ENCODE results near the gene TPRG1L. TPM values are rescaled to one million over a fixed set of nuclear protein-coding genes. Genes with fewer than 3 reads are reported as not detected.

Gene TPRG1L
- 34.6 and 36.2 TPM in 2 replicates for total RNA-seq

DNA sequence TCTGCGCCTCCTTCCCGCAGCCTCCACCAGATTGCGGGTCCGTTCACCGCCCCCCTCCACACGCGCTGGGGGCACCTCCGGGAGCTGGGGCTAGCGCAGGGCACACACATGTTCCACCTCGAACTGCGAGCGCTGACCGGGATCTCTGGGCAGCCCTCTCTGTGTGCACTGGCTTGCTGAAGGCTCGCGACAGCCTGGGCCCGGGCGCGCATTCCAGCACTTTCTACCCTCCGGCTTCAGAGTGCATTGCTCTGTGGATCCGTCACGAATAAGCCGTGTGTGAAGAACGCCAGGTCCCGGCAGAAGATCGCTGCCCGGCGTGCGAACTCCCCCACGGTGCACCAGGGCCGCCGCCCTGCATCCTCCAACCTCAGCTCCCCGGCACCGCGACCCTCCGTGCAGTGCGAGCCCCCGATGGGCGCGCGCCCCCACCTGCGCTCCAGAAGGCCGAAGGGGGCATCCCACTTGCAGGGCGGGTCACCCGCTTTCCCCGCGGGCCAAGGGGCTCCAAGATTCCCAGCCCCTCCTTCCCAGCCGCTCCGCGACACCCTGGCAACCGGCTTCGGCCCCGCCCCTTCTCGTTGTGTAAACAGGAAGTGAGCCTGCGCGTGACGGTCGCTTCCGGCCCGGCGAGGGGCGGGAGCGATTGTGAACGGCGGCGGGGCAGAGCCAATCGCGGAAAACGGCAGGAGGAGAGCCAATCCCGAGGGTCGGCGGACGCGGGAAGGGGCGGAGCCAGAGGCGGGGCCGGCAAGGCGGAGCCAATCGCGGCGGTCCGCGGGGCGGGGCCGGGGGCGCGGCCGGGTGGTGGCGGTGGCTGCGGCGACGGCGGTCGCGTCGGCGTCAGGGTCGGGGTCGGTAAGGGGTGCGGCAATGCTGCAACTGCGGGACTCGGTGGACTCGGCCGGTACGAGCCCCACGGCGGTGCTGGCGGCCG is at the start of gene TPRG1L:
Gene TPRG1L (plus strand): TSS at position 816 of the 937 bp plus-strand sequence. CDS start 58 bp downstream, at position 874.

DNA sequence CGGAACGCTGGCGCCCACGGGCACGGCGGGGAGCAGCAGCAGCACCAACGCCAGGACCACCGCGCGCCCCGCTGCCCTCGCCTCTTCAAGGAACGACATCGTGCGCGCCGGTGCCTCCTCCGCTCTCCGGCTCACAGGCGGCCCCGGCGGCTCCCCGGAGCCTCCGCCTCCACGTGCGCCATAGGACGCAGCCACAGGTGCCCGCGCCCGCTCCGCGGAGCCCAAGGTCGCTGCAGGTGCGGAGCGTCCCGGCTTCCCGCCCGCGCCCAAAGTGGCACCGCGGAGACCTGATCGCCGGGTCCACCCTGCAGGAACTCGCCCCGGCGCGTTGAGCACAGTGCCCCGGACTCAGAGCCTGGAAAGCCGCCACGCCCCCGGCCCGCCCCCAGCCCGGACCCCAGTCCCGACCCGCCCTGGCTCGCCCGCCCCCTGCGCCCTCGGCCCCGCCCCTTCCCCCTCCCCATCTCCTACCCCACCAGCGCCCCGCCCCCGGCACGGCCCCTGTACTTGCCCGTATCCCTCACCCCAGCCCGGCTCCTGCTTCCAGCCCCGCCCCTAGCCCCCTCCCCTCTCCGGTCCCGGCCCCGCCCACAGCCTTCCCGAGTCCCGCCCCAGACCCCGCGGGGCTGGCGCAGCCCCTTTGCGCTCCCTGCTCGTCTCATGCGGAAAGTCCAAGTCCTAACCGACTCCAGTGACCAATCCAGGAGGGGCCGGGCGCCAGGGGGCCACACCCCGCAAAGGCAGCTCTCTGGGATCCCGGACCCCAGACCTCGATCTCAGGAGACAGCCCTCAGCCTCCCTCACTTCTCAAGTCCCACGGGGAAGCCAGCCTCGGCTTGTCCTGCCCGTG is 13.4 kb upstream of the TPRG1L start, which contains the start of gene MEGF6:
Gene MEGF6 (minus strand): TSS at position 339 of the 850 bp plus-strand sequence. CDS start 240 bp downstream, at position 99.

DNA sequence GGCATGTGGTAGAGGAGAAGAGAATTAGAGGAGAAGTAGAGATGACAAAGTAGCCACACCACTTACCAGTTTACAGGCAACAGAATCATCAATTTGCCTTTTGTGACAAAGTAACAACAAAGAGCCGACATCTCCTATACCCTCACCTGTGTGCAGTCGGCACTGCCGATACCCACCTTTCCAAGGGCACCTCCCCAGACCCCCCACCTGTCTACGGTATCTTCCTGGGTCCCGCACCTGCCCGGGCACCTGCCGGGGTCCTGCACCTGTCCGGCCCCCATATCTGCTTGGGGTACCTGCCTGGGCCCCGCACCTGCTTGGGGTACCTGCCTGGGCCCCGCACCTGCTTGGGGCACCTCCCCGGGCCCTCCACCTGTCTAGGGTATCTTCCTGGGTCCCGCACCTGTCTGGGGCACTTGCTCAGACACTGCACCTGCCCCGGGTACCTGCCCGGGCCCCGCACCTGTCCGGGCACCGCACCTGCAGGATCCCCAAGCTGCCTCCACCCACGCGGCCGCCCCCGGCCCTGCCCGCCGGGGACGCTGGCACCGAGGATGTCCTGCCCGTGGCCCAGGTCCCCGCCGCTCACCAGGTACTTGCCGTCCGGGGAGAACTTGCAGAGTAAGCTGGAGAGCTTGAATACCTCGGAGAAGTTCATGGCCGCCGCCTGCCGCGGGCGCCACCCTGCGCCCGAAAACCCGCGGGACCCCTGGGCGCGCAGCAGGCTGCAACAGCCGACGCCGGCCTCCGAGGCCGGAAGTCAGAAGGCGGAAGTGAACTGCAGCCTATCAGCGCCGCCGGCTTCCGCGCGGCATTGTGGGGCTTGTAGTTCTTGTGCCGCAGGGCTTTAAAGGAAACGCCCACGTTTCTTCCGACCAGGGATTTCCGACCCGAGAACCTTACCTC is 24.8 kb downstream of the TPRG1L start, which contains the start of gene WRAP73:
Gene WRAP73 (minus strand): TSS at position 762 of the 906 bp plus-strand sequence. CDS start 104 bp downstream, at position 658.

DNA sequence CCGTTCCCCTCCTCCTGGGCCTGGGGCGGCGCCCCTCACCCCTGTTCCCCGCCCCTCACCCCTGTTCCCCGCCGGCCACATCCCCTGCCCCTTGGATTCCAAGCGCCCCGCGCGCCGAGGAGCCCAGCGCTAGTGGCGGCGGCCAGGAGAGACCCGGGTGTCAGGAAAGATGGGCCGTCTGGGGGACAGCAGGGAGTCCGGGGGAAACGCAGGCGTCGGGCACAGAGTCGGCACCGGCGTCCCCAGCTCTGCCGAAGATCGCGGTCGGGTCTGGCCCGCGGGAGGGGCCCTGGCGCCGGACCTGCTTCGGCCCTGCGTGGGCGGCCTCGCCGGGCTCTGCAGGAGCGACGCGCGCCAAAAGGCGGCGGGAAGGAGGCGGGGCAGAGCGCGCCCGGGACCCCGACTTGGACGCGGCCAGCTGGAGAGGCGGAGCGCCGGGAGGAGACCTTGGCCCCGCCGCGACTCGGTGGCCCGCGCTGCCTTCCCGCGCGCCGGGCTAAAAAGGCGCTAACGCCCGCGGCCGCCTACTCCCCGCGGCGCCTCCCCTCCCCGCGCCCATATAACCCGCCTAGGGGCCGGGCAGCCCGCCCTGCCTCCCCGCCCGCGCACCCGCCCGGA is 27.2 kb downstream of the TPRG1L start, which contains the start of gene TP73:
Gene TP73 (plus strand): TSS at position 587 of the 618 bp plus-strand sequence. CDS start 29,850 bp downstream, outside the sequence.

Other genes with a start within 250 kb of the TPRG1L start
- 0.52 and 0.66 TPM in 2 replicates for gene ARHGEF16, start 170.3 kb upstream of the TPRG1L start, total RNA-seq
- 87.9 and 91.8 TPM in 2 replicates for gene MEGF6, start 13.5 kb upstream of the TPRG1L start, total RNA-seq
- gene WRAP73, start 25.1 kb downstream of the TPRG1L start, total RNA-seq = 14.1 and 21.5 TPM in 2 replicates
- gene TP73, start 27.5 kb downstream of the TPRG1L start, total RNA-seq = 0.07 TPM in 1 of 2 replicates, not detected in the other
- gene CCDC27, start 127.4 kb downstream of the TPRG1L start, total RNA-seq = not detected in 2 replicates
- gene SMIM1, start 147.7 kb downstream of the TPRG1L start, total RNA-seq = 0.78 and 1.3 TPM in 2 replicates
- gene LRRC47, start 171.5 kb downstream of the TPRG1L start, total RNA-seq = 26.8 and 33.9 TPM in 2 replicates
- 42.4 and 44.6 TPM in 2 replicates for gene CEP104, start 232.2 kb downstream of the TPRG1L start, total RNA-seq
- 6.3 and 7.5 TPM in 2 replicates for gene DFFB, start 232.5 kb downstream of the TPRG1L start, total RNA-seq